Fibroblast of lung (primary cell): Measurements from ENCODE around the gene NSRP1. TPM values are rescaled to one million over a fixed set of nuclear protein-coding genes. Genes with fewer than 3 reads are reported as not detected.

Experiments
- DNase-seq, 2 donors: peaks; one replicate each; pipeline versions ENCODE4 v3.0.0 to v3.0.0-alpha.2; 2010; ENCODE audit warnings: low read depth in 2 of 2
- H2AFZ ChIP-seq: 2 replicates; pipeline ENCODE4 v1.5.1; 2012; ENCODE audit warnings: low read length, control low read depth, inconsistent platforms
- H3K27ac ChIP-seq: 2 replicates; pipeline ENCODE4 v1.5.1; 2011; ENCODE audit warnings: low read length, control low read depth; ENCODE audit not compliant: insufficient read depth
- H3K27me3 ChIP-seq: 2 replicates; pipeline ENCODE4 v1.5.1; 2011; ENCODE audit warnings: mild to moderate bottlenecking, low read length; ENCODE audit not compliant: control insufficient read depth, insufficient read depth
- H3K36me3 ChIP-seq: 2 replicates; pipeline ENCODE4 v1.5.1; 2011; ENCODE audit warnings: low read length; ENCODE audit not compliant: control insufficient read depth, insufficient read depth
- H3K4me1 ChIP-seq: 2 replicates; pipeline ENCODE4 v1.5.1; 2011; ENCODE audit warnings: low read length; ENCODE audit not compliant: control insufficient read depth, insufficient read depth; ENCODE audit errors: extremely low read depth
- H3K4me2 ChIP-seq: 2 replicates; pipeline ENCODE4 v1.5.1; 2011; ENCODE audit warnings: low read length, control low read depth; ENCODE audit not compliant: insufficient read depth; ENCODE audit errors: extremely low read depth
- H3K4me3 ChIP-seq, 4 experiments: fragments of 200-600 bp in 1 of 4; sonication (generic) in 1 of 4; replicated peaks in 1 of 4; 2 replicates each; pipeline ENCODE4 v1.5.1; 2011 to 2016; ENCODE audit warnings: low read length in 4 of 4, low read depth in 3 of 4, mild to moderate bottlenecking in 3 of 4, control low read depth in 2 of 4, inconsistent platforms in 1 of 4, mixed read lengths in 1 of 4; ENCODE audit not compliant: insufficient read depth in 1 of 4; ENCODE audit errors: control extremely low read depth in 1 of 4
- H3K79me2 ChIP-seq: 2 replicates; pipeline ENCODE4 v1.5.1; 2012; ENCODE audit warnings: mild to moderate bottlenecking, low read length, inconsistent platforms; ENCODE audit not compliant: control insufficient read depth, insufficient read depth
- H3K9ac ChIP-seq: 2 replicates; pipeline ENCODE4 v1.5.1; 2011; ENCODE audit warnings: mild to moderate bottlenecking, low read length, control low read depth; ENCODE audit not compliant: insufficient read depth
- H3K9me3 ChIP-seq: 2 replicates; pipeline ENCODE4 v1.5.1; 2012; ENCODE audit warnings: low read depth, low read length; ENCODE audit not compliant: control insufficient read depth, insufficient read depth
- H4K20me1 ChIP-seq: 2 replicates; pipeline ENCODE4 v1.5.1; 2011; ENCODE audit warnings: low read length; ENCODE audit not compliant: control insufficient read depth, insufficient read depth; ENCODE audit errors: extremely low read depth
- CTCF ChIP-seq, 2 donors: IDR thresholded peaks in 1 of 2; conservative IDR thresholded peaks in 1 of 2; 1 replicate in 1 of 2; 2 replicates in 1 of 2; pipeline ENCODE4 v1.5.1; 2011 to 2012; ENCODE audit warnings: low read length in 2 of 2, control low read depth in 1 of 2, inconsistent platforms in 1 of 2, low read depth in 1 of 2, mild to moderate bottlenecking in 1 of 2
- EZH2 ChIP-seq: IDR thresholded peaks from 2 replicates; pipeline ENCODE4 v1.5.1; 2012; ENCODE audit warnings: low read length, control low read depth, mild to moderate bottlenecking; ENCODE audit errors: missing control alignments
- polyA plus RNA-seq, 2 donors: library from polyadenylated mRNA; depleted of rRNA in 1 of 2; stranded (reverse) in 1 of 2; unstranded in 1 of 2; fragments of >200 nt; gene quantifications; 2 replicates each; pipeline ENCODE4 v1.2.1, GENCODE V29; 2011 to 2012; ENCODE audit warnings: missing spikeins in 1 of 2
- total RNA-seq: library from RNA; depleted of rRNA; stranded (reverse); fragments of >200 nt; gene quantifications from 2 replicates; pipeline ENCODE4 v1.2.1, GENCODE V29; 2014

Gene NSRP1
- total and polyA plus RNA-seq, 2 donors (not counting 1 experiment from before 2014, with no cell fraction given), result 12.7 to 19.8 TPM

GRCh38 chr17:30074730-30075129, 41.9 kb upstream of the NSRP1 start:
- no peak overlapping the region for H3K4me2 ChIP-seq
- TF ChIP-seq CTCF (conservative IDR thresholded peaks at IDR 0.05 in 1 of 2, IDR thresholded peaks at IDR 0.05 in 1 of 2; ENCODE audit: low read depth in 1 of 2, low read length in 2 of 2) (no peak), EZH2 (no peak)
- H3K27me3 ChIP-seq, result peaks cover 6% of the 10 kb centered on the region
- no peaks in the 10 kb centered on the region for H4K20me1 ChIP-seq
- no peaks in the 10 kb centered on the region for H3K36me3 ChIP-seq
- no peak overlapping the region for H3K4me3 ChIP-seq
- H2AFZ ChIP-seq, result no peak overlapping the region
- no peaks in the 10 kb centered on the region for H3K4me1 ChIP-seq
- DNase-seq, result no peak
- H3K27ac ChIP-seq, result no peak overlapping the region
- H3K79me2 ChIP-seq, result no peaks in the 10 kb centered on the region
- H3K9ac ChIP-seq, result no peak overlapping the region
- no peaks in the 10 kb centered on the region for H3K9me3 ChIP-seq

GRCh38 chr17:30082773-30083172, 33.8 kb upstream of the NSRP1 start:
- no peaks in the 10 kb centered on the region for H3K36me3 ChIP-seq
- DNase-seq, result no peak
- no peaks in the 10 kb centered on the region for H4K20me1 ChIP-seq
- peaks cover 20% of the 10 kb centered on the region for H3K27me3 ChIP-seq
- no peak overlapping the region for H3K9ac ChIP-seq
- H3K9me3 ChIP-seq, result no peaks in the 10 kb centered on the region
- no peaks in the 10 kb centered on the region for H3K4me1 ChIP-seq
- no peak overlapping the region for H3K27ac ChIP-seq
- TF ChIP-seq CTCF (conservative IDR thresholded peaks at IDR 0.05 in 1 of 2, IDR thresholded peaks at IDR 0.05 in 1 of 2; ENCODE audit: low read depth in 1 of 2, low read length in 2 of 2) (no peak), EZH2 (no peak)
- H3K79me2 ChIP-seq, result no peaks in the 10 kb centered on the region
- no peak overlapping the region for H2AFZ ChIP-seq
- no peak overlapping the region for H3K4me3 ChIP-seq
- no peak overlapping the region for H3K4me2 ChIP-seq

GRCh38 chr17:30084788-30085187, 31.8 kb upstream of the NSRP1 start:
- H3K9me3 ChIP-seq, result no peaks in the 10 kb centered on the region
- H3K27me3 ChIP-seq, result peaks cover 14% of the 10 kb centered on the region
- no peak overlapping the region for H3K9ac ChIP-seq
- no peaks in the 10 kb centered on the region for H3K79me2 ChIP-seq
- H3K4me1 ChIP-seq, result no peaks in the 10 kb centered on the region
- no peak overlapping the region for H2AFZ ChIP-seq
- H3K36me3 ChIP-seq, result no peaks in the 10 kb centered on the region
- H4K20me1 ChIP-seq, result no peaks in the 10 kb centered on the region
- no peak overlapping the region for H3K4me2 ChIP-seq
- H3K4me3 ChIP-seq, result no peak overlapping the region
- TF ChIP-seq CTCF (conservative IDR thresholded peaks at IDR 0.05 in 1 of 2, IDR thresholded peaks at IDR 0.05 in 1 of 2; ENCODE audit: low read depth in 1 of 2, low read length in 2 of 2) (no peak), EZH2 (no peak)
- H3K27ac ChIP-seq, result no peak overlapping the region
- DNase-seq, result no peak
